HG03457 (cell line): ENCODE data around the gene CCDC28A.

Experiments used
- ATAC-seq: cut with Tn5 transposase; IDR thresholded peaks from one replicate; pipeline ENCODE4 v1.9.1; 2021; ENCODE audit warnings: moderate number of reproducible peaks; ENCODE audit not compliant: unreplicated experiment

Gene CCDC28A

DNA sequence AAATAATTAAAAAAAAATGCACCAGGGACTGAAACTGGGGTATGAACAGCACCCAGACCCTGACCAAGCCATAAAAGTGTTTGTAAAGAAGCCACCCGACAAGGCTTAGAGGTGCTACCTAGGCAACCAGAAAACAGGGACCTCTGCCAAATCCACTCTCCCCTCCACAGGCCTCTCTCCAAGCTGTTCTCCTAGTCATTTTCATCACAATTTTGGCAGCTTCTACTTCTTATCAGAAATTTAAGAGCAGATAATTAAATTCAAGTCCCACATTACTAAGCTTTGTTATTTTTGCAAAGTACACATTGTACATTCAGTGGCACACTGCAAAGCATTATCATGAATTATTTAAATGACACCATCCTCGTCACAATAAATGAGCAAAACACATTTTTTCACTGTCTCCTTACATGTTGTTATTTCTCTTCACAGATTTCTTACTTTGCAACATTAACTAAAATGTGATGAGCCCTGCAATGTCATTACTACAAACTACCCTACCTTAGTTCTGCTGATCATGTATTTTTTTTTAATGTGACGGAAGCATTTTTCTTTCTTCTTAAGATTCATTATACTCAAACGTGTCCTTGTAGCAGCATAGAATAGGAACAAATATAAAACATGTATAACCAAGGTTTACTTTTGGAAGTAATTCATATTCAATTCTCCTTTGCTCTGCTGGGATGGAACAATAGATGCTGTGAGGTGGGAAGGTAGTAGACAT is 60.4 kb downstream of the CCDC28A start:
- no peak for ATAC-seq

DNA sequence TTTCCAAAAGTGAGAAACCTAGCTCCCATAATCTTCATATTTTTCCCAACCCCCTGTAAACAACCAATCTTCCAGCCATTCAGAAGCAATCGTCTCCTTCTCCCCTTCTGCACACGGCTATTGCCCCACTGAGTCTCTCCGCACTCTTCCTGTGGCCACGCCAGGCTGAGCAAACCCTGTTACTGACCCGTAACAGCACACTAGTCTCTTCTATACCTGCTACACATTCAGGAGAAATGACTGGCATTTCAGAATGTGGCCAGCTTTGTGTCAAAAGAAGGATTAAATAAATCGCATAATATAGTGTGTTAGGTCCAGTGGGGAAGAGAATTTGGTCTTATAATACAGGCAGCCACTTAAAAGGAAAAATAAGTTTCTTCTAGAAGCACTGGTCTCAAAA is 63.7 kb downstream of the CCDC28A start:
- no peak for ATAC-seq
